NCI-H187 (cell line): ENCODE measurements around the gene PCBP3.

Source experiments
- DNase-seq, 2 experiments: peaks; one replicate each; lab custom pipeline; 2025; lab: John Stamatoyannopoulos, UW

PCBP3 gene

DNA sequence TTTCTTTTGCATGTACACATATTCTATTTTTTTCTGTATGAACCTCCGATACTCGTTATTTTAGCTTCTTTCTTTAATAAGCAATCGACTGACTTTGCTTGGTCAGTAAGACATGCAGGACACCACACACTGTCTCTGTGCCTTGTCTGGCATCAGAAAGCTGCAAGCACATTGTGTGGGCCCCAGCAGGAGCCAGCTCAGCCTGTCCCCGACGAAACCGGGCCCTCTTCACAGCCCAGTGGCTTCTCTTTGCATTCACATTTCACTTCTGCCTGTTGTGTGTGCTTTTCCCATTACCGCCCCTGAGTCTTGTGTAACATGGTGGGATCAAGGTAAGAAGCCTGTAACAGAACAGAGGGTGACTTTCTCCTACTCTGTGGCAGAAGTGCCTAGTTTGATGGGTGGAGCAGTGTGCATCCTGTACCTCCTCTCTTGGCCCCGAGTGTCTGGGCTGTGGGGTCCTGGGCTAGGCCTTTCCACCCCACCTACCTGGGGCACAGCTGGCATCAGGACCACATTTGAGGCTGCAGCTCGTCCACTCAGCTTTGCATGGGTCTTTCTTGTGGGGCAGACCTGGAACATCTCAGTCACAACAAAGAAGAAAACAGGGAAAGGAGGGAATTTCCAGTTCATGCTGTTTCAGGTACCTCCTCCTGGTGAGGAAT is 219.2 kb downstream of the PCBP3 start:
- DNase-seq = no peak

DNA sequence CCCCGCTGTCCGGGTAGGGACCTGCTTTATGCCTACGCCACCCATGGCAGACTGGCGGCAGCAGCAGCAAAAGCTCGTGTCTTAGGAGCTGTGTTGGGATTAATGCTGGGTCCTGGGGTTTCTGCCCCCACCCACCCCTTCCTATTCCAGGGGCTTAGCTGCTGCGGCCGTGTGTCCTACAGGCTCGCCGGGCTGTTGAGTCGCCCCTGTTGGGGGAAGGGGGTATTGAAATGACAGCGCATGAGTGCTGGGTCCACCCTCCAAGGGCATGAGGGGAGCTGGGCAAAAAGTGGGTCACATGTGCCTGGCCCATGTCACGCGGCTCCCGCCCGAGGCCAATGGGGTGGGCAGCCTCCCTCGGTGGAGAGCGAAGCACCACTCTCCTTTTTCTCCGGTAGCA is 219.7 kb downstream of the PCBP3 start:
- DNase-seq = no peak

DNA sequence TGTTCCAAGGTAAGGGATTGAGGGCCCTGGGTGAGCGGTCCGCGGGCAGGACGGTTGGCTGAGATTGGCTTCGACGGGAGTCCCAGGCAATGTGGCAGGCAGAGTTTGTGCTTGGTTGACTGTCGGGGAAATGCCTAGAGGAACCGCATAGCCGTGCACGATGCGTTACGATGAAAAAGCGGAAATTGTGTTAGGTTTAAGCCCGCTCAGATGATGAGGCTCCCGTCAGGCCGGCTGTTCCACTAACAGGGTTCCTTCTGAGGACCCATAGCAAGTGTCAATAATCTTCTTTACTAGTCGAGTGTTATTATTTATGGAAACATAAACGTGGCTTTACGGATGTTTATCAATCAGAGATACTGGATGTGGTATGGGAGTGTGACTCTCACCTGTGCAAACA is 220.2 kb downstream of the PCBP3 start:
- no peak for DNase-seq

DNA sequence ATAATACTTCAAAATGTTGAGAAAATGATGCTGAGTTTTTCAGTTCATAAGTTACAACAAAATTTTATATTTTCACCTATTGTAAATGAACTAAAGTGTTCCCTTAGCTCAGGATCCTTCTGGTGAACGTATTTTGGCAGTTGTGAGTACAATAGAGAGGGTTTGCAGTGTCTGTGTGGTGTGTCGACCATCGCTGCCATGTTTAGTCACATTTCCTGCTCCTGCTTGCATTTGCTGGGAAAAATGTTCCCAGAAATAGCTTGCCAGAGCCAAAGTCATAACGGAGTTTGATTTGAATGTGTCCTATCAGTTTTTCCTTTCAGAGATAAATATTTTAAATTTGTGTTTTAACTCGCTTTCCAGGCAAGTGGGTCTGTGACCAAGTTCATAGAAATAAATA is 220.9 kb downstream of the PCBP3 start:
- DNase-seq = no peak

DNA sequence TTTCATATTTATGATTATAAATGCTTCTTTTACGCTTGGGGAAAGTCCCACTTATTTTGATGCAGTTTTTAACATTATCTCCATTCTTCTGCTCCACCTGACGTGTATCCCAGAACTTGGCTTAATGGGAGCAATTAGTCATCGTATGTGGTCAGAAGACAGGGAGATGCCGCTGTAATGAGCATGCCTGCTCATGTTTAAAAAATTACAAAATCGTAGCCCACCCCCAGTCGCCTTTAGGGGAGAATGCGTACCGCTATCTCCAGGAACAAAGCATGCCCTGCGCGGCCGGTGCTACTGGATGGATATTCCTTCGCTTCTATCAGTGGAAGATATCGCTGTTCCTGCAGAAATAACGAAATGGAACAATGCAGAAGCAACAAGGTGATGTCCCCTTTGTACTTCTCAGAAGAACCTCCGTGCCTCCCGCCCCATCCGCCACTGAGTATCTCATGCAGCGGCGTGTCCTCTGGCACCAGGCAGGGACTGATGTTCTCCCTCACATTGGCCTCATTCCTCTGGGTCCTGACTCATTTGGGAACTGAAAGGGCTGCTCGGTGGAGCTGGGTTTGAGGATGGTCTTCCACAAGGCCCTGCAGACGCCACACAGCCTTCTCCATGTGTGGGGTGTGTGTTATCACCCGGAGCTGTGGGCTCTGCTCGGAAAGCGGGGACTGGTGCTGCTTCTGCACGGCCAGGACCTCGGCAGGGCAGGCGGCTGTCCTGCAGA is 221.7 kb downstream of the PCBP3 start:
- DNase-seq = no peak

DNA sequence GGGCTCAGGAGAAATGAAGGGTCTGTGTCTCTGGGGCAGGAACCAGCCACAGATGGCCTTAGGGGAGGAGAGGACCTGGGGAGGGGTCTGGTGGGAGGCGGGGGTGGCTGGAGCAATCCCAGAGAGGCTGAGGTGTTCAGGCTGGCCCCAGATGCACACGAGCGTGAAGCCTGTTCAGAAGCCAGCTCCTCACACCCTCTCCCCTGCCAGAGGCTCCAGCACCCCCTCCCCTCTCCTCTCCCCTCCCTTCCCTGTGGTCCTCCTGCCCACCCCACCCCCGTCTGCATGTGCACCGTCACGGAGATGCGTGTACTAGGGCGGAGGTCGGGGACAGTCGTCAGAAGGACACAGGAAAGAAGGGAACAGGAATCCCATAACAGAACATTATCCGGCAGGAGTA is 223.0 kb downstream of the PCBP3 start:
- no peak for DNase-seq

DNA sequence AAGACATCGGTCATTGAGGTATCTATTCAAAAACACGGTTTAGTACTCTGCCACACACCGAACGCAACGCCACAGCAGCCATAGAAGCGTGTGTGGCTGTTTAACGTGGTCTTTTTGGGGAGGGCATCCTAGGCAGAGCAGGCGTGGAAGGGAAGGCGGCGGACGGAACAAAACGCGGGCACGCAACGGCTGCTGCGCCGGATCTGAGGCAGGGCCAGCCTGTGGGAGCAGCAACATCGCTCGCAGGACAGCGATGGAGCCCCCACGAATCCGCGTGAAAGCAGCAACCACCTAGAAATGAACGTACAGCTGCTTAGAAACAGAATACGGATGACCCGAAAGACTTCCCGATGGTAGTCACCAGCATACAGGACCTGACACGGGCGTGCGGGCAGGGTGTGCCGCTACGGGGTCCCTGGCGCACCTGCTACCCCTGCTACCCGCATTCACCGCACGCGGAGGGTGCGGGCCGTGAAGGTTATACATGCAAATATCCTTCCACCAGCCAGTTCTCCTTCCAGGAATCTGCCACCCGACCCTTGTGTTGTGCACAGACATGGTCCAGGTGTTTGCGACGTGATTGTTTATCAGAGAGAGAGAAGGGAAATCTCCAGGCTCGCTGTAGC is 223.6 kb downstream of the PCBP3 start:
- DNase-seq = no peak

DNA sequence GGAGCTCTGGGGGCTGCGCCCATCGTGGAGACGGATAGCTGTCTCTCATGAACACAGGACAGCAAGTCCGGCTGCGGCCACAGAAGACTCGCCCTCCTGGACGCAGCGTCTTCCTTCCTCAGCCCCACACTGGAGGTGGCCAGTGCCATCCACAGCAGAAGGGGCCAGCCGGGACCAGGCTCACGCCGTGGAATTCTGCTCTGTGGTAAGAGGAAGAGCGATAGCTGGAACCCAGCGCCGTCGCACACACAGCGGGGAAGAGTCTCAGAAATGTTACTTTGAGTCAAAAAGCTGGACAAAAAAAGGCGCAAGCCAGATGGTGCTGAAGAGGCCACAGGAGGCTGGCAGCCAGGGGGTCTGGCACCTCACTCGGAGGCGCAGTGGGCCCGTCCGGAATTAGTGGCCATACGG is 224.2 kb downstream of the PCBP3 start:
- no peak for DNase-seq

DNA sequence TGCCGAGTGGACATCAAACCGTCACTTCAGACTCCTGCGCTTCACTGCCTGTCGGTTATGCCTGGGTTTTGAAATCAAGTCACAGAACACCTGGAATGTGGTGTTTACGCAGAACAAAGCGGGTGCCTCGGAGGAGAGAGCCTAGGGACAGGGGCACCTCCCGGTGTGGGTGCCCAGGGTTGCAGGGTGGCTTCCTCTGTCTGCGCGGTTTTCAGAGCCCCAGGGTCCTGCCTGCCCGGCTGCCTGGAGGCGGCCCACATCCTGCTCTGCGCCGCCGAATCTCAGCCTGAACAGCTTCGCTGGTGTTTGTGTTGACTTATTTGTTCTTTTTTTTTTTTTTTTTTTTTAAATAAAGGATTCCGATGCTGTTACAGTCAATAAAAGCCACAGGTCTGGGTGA is 224.6 kb downstream of the PCBP3 start:
- no peak for DNase-seq

DNA sequence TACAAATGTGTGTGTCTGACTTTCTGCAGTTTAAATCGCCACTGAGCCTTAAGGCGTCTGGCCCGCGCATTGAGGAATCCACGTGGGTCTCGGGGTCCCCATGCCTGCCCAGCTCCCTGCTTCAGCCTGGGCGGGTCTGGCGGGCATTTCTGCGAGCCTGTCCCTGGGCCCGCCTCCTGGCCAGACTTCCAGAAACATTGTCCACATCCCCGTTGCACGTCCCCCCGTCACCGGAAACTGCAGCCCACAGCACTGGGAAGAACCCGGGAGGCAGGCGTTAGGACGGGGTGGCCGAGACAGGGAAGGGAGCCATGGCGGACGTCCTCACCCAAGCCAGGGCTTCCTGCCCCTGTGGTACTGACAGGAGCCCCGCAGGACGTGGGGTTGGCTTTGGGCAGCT is 225.0 kb downstream of the PCBP3 start:
- no peak for DNase-seq

DNA sequence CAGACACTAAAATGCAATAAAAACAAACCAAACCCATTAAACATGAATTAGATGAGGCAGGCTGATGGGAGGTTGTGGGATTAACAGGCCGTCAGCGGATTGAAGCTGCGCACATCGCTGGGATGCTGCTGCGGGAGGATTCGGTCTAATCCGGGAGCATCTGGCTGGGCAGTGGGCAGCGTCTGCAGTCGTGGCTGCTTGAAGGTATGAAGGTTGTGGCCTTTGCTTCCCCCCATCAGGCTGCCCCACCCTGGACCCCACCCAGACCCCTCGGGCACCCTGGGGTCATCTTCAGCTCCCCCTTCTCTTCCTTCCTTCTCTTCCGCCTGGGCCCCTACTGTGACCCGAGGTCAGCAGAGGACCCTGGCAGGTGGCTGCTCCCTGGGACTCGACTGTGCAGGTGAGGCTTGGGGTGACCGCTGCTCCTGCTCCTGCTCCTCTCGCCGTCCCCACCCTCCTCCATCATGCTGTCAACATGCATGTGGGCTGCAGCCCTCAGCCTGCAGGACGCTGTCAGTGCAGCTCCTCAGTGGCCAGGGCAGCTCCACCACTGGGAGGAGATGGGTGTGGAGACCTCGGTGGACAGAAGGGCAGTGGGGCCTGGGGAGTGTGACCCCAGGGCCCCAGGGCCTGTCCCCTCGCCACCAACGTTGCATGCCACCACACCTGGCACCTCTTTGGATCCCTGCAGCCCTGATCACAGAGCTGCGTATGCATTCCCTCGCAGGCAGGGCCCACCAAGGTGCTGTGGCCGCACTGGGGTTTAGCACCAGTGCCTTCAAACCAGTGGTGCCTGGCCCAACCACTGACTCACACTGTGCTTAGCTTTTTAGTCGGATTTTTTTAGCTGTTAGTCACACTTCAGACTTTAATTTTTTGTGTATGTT is 225.8 kb downstream of the PCBP3 start:
- DNase-seq = no peak

DNA sequence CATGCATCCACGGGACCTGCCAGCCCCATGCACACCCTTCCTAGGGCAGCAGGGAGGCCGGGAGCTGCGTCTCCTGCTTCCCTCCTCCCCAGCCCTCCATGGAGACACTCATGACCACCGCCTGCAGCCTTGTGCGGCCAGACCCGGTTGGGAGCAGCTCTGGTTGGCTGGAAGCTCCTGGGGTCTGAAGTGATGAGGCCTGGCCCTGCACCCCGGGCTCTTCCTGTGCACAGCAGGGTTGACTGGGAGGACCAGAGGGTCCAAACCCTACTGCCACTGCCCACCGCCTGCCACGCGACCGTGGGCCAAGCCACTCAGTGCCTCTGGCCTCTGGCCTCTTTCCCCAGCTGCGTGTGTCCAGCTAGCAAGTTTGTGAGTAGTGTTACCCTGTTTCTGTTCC is 226.9 kb downstream of the PCBP3 start:
- no peak for DNase-seq

DNA sequence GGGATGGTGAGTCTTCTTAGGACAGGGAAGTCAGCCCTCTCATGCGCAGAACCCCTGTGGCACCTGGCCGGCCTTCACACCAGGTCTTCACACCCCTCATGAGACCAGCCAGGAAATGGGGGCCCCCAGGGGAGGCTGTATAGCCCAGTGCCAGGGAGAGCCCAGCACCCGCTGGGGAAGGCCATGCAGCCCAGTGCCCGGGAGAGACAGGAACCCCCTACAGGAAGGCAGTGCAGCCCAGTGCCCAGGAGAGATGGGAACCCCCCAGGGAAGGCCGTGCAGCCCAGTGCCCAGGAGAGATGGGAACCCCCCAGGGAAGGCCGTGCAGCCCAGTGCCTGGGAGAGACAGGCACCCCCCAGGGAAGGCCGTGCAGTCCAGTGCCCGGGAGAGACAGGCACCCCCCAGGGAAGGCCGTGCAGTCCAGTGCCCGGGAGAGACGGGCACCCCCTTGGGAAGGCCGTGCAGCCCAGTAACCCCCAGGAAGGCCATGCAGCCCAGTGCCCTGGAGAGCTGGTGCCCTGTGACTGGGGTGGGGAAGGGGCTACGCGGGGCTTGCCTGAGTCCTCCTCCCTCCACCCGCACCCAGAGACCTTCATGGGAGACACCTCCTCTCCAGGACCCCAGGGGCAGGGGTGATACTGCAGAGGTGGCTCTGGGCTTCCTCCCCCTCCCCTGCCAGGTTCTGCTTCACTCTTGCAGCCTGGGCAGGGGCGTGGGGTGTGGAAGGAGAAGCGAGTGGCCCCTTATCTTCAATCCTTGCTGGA is 227.5 kb downstream of the PCBP3 start:
- DNase-seq = no peak

DNA sequence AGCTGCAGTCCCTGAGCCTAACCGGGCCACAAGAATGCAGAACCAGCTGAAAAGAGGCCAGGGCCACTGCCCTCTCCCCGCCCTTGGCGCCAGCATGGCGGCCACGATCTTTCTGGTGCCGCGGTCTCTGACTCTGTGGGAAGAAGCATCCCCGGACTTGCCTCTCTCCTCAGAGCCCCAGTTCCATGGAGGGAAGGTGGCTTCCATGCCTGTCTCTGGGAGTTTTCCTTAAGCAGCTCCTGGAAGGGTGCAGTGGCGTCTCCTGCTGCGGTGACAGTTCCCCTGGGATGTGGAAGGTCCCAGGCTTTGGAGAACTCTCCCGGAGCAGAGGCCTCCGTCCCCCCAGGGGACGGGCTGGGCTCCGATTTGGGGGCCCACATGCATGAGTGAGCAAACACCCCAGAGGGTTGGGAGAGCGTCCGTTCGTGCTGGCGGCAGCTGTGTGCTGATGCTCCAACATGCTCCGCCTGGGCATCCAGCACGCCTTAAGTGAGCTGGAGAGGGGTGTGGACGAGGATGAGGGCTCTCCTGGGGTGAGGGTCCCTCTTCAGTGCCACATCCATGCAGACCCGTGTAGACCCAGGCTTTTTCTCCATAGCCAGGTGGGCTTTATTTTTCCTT is 228.2 kb downstream of the PCBP3 start:
- no peak for DNase-seq

DNA sequence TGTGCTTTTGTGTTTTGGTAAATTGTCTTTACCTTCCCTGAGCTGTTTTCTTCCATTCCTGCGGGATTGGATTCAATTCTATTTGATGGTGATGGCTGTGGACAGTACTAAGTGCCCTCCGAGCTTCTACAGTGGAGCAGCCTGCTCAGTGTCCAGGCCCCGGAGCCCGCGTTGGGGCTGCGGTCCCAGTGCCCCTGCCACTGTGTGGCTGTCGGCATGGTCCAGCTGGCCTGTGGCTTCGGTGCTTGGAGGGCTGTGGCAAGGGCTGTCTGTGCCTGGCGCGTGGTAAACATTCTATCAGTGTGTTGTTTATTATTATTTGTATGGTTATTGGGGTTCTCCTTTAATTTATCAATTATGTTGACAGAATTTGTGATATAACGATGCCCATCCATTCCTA is 228.9 kb downstream of the PCBP3 start:
- no peak for DNase-seq

DNA sequence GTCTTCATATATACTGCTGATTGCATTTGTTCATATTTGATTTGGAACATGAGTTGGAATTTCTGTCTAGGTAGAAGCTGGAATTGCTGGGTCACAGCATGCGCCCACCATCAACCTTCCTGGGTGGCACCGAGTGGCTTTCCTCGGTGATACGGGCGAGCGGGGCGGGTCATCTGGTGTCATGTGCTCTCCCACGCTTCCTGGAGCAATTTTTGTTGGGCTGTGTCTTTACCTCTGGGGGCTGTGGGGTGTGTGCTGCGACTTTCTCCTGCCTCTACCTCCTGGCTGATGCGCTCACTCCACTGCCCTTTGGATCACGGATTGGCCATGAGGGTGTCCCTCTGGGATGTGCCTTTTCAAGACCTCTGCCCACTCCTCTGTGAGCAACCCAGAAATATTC is 229.4 kb downstream of the PCBP3 start:
- DNase-seq = no peak

DNA sequence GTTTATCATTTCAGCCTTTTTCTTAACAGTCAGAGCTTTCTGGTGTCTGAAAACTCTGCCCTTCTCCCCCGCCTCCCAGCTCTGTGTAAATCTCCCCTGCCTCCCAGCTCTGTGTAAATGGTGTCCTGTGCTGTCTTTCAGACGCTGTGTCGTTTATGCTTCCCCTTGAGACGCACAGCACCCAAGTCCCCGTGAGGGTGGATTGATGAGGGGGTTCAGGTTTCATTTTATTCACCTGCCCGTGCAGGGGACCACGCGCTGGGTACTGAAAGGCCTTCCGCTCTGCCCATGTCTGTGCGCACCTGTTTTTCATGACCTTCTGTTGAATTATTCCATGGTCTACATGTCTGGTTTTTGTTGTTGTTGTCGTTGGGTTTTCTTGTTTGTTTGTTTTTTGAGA is 229.9 kb downstream of the PCBP3 start:
- DNase-seq = no peak

DNA sequence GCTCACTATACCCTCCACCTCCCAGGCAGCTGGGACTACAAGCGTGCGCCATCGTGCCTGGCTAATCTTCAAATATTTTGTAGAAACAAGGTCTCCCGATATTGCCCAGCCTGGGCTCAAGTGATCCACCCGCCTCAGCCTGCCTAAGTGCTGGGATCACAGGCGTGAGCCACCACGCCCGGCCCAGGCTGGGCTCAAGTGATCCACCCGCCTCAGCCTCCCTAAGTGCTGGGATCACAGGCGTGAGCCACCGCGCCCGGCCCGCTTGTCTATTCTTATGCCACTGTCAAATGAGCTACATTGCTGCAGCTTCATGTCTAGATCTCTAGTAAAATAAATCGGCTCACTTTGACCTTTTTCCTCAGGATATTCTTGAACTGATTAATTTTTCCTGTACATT is 230.3 kb downstream of the PCBP3 start:
- DNase-seq = no peak

DNA sequence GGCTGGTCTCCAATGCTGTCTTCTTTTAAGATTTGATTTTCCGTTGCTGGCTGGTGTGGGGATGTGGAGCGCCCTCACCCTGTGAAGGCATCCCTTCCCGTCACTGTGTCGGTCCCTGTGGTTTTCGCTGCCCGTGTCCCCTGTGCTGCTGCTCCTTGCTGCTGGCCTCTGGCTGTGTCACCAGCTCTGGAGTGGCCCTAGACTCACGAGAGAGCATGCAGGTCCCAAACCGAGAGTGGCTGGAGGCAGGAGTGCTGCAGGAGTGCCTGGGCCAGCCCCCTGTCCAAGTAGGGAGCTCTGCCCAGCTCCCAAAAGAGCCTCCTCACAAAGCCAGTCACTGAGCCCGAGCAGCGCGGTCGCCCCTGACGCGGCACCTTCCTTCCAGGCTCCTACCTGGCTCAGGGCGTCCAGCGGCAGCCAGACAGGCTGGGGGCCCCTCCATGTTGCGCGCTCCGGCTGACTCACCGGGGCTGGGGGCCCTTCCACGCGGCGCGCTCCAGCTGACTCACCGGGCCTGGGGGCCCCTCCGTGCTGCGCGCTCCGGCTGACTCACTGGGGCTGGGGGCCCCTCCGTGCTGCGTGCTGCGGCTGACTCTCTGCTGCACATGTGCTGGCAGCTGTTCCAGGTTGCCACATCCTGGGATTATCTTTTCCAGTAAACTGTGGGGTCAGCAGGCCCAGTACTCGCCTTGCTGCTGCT is 231.3 kb downstream of the PCBP3 start:
- no peak for DNase-seq

DNA sequence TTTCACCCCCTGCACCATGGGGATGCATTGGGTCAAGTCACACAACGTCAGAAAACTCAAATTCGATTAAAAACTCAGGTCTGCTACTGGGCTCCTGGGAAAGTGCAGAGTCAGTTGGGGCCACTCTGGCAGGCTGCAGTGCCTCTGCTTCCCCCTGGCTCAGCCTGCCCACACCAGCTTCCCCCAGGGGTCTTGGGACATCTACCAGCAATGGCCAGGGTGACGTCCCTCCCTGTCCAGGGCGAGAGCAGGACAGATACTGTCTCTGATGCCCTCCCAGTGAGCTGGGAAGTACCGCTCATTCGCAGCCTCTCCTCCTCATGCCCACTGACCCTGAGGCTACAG is 231.9 kb downstream of the PCBP3 start:
- DNase-seq = no peak

DNA sequence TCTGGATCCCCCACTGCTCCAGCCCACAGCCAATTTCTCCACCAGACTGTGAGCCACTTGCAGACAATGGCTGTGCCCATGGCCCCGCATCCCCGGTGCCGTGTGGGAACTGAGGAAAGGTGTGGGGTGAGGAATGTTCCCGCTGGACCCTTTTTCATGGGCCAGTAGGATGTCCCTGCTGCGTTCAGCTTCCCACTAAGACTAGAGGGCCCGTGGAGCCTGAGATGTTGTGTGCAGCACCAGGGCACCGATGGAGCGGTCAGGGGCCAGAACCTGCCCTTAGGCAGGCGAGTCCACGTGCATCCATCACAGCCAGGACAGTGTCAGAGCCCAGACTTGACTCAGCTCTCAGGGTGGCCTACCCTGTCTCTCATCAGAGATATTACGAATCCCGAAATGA is 232.4 kb downstream of the PCBP3 start:
- DNase-seq = no peak
